Esophagus muscularis mucosa (tissue), 4 donors: Measurements from ENCODE around the gene PEX6.

ENCODE experiments used
- EP300 ChIP-seq: sonication (generic); formaldehyde crosslinking; IDR thresholded peaks from one replicate; pipeline ENCODE4 v1.6.1; 2017; ENCODE audit warnings: antibody characterized with exemption
- POLR2A ChIP-seq: fragments of 450-650 bp; IDR thresholded peaks from one replicate; pipeline ENCODE4 v1.6.1; 2017; ENCODE audit warnings: antibody characterized with exemption, moderate library complexity, mild to moderate bottlenecking, low read depth
- POLR2AphosphoS5 ChIP-seq, 2 donors: sonication (generic); formaldehyde crosslinking; IDR thresholded peaks; one replicate each; pipeline ENCODE4 v1.6.1; 2017; ENCODE audit warnings: antibody characterized with exemption in 2 of 2
- TF ChIP-seq, protein P1 (sequence below), 3 experiments: fragments of 200-600 bp in 2 of 3; fragments of 450-650 bp in 1 of 3; sonication (generic) in 2 of 3; IDR thresholded peaks; one replicate each; pipeline ENCODE4 v1.5.1; 2017 to 2019; ENCODE audit warnings: antibody characterized with exemption in 3 of 3, mild to moderate bottlenecking in 2 of 3, moderate library complexity in 1 of 3

DNA sequence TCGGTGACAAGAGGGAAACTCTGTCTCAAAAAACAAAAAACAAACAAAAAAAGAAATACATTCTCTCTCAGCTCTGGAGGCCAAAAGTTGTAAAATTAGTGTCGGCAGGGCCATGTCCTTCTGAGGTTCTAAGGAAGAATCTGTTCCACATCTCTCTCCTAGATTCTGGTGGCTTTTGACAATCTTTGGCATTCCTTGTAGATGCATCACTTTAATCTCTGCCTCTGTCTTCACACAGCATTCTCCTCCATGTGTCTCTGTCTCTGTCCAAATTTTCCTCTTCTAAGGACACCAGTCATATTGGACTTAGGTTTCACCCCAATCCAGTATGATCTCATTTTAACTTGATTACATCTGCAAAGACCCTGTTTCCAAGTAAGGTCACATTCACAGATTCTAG, 14.5 kb upstream of the PEX6 start:
- TF ChIP-seq, protein P1, sequence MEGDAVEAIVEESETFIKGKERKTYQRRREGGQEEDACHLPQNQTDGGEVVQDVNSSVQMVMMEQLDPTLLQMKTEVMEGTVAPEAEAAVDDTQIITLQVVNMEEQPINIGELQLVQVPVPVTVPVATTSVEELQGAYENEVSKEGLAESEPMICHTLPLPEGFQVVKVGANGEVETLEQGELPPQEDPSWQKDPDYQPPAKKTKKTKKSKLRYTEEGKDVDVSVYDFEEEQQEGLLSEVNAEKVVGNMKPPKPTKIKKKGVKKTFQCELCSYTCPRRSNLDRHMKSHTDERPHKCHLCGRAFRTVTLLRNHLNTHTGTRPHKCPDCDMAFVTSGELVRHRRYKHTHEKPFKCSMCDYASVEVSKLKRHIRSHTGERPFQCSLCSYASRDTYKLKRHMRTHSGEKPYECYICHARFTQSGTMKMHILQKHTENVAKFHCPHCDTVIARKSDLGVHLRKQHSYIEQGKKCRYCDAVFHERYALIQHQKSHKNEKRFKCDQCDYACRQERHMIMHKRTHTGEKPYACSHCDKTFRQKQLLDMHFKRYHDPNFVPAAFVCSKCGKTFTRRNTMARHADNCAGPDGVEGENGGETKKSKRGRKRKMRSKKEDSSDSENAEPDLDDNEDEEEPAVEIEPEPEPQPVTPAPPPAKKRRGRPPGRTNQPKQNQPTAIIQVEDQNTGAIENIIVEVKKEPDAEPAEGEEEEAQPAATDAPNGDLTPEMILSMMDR (IDR thresholded peaks at IDR 0.05): no peak
- TF ChIP-seq EP300 (no peak), POLR2AphosphoS5 (IDR thresholded peaks at IDR 0.05) (no peak), POLR2A (no peak)
